HL-60/S4 treated with retinoic acid at 250 ng/mL for 4 days and 3 days (cell line): Measurements from ENCODE around the gene ATP10A.
"Not testable (repeated sequence)": the region's sequence is repeated elsewhere in the genome, so short reads cannot be mapped to it uniquely, and the experiment has no call there.

Source experiments
- in situ Hi-C: fragments of 300-500 bp; cut with MboI; formaldehyde crosslinking; loops from 2 replicates; pipeline ENCODE4 v1.7.0; 2022; ENCODE audit warnings: low sequenced_read_pairs

ATP10A gene

GRCh38 chr15:25667829-25668228, 195.3 kb downstream of the ATP10A start:
- in situ Hi-C loops, result no loop called here

GRCh38 chr15:25665913-25666312, 197.2 kb downstream of the ATP10A start:
- in situ Hi-C loops, result no loop called here

- in situ Hi-C loops, result no loop called here
Observed at GRCh38 chr15:25664761-25665160, 198.4 kb downstream of the ATP10A start.

GRCh38 chr15:25663515-25663914, 199.6 kb downstream of the ATP10A start:
- in situ Hi-C loops, result no loop called here

- in situ Hi-C loops, result no loop called here
Observed at GRCh38 chr15:25661898-25662297, 201.2 kb downstream of the ATP10A start.

- in situ Hi-C loops, result no loop called here
Observed at GRCh38 chr15:25659251-25659650, 203.9 kb downstream of the ATP10A start.

- in situ Hi-C loops, result no loop called here
Observed at GRCh38 chr15:25658560-25658959, 204.6 kb downstream of the ATP10A start.

GRCh38 chr15:25655207-25655948, 207.7 kb downstream of the ATP10A start:
- in situ Hi-C loops, result no loop called here

- in situ Hi-C loops, result no loop called here
Observed at GRCh38 chr15:25653371-25653770, 209.8 kb downstream of the ATP10A start.

GRCh38 chr15:25652704-25653103, 210.4 kb downstream of the ATP10A start:
- in situ Hi-C loops, result no loop called here

- in situ Hi-C loops, result no loop called here
Observed at GRCh38 chr15:25649390-25649789, 213.7 kb downstream of the ATP10A start.

GRCh38 chr15:25643120-25643519, 220.0 kb downstream of the ATP10A start:
- in situ Hi-C loops, result no loop called here

GRCh38 chr15:25641762-25642161, 221.4 kb downstream of the ATP10A start:
- in situ Hi-C loops, result no loop called here

GRCh38 chr15:25641361-25641760, 221.8 kb downstream of the ATP10A start:
- in situ Hi-C loops, result no loop called here

- in situ Hi-C loops, result not testable (repeated sequence)
Observed at GRCh38 chr15:25640959-25641358, 222.2 kb downstream of the ATP10A start.

GRCh38 chr15:25640381-25640780, 222.7 kb downstream of the ATP10A start:
- in situ Hi-C loops, result no loop called here

- in situ Hi-C loops, result not testable (repeated sequence)
Observed at GRCh38 chr15:25636486-25636885, 226.6 kb downstream of the ATP10A start.

GRCh38 chr15:25635191-25635590, 227.9 kb downstream of the ATP10A start:
- in situ Hi-C loops, result no loop called here

GRCh38 chr15:25633862-25634261, 229.3 kb downstream of the ATP10A start:
- in situ Hi-C loops, result no loop called here

GRCh38 chr15:25631971-25632370, 231.2 kb downstream of the ATP10A start:
- in situ Hi-C loops, result no loop called here
